Uterus (tissue), 2 donors: ENCODE results near the gene IGF2BP1.

ENCODE experiments used
- CTCF ChIP-seq, 4 experiments: fragments of 200-600 bp in 2 of 4; fragments of 450-650 bp in 2 of 4; sonication (generic) in 2 of 4; IDR thresholded peaks; one replicate each; pipeline ENCODE4 v1.5.1; 2016 to 2019; ENCODE audit warnings: antibody characterized with exemption in 4 of 4, mild to moderate bottlenecking in 2 of 4, moderate library complexity in 1 of 4
- POLR2A ChIP-seq, 2 donors: fragments of 450-650 bp; IDR thresholded peaks; one replicate each; pipeline ENCODE4 v1.6.1; 2016; ENCODE audit warnings: antibody characterized with exemption in 2 of 2, mild to moderate bottlenecking in 1 of 2, moderate library complexity in 1 of 2

- TF ChIP-seq CTCF (IDR thresholded peaks at IDR 0.05) (no peak), POLR2A (IDR thresholded peaks at IDR 0.05) (no peak)
Measured at GRCh38 chr17:49024523-49024922, 27.3 kb downstream of the IGF2BP1 start.
